DOHH2 (cell line): ENCODE results near the gene TFB1M.

Experiments
- CTCF ChIP-seq: fragments of 200-600 bp; sonication (generic); IDR thresholded peaks from one replicate; pipeline ENCODE4 v1.5.1; 2014; ENCODE audit warnings: antibody characterized with exemption, mild to moderate bottlenecking, low read depth, low read length; ENCODE audit not compliant: poor library complexity, severe bottlenecking
- EZH2phosphoT487 ChIP-seq: fragments of 200-600 bp; sonication (generic); IDR thresholded peaks from 2 replicates; pipeline ENCODE4 v1.6.1; 2017; ENCODE audit warnings: borderline replicate concordance, mild to moderate bottlenecking, antibody characterized with exemption, low read length, moderate library complexity, mixed read lengths

GRCh38 chr6:155314773-155315515 is 660 bp upstream of the TFB1M start:
- no peak for TF ChIP-seq CTCF
- no peak for TF ChIP-seq EZH2phosphoT487
